ENCODE measurements around the gene PAPSS2. TPM values are rescaled to one million over a fixed set of nuclear protein-coding genes. Genes with fewer than 3 reads are reported as not detected.

The PAPSS2 gene
- total RNA-seq, 4 donors from 2014 or later = 17.3 to 117 (median 88.4) TPM

- 86 to 92% methylated on average over 2 to 7 of the region's 7 CpGs for WGBS, 2 donors (ENCODE audit: low coverage in 1 of 2)
- TF ChIP-seq EP300 (IDR thresholded peaks at IDR 0.05; ENCODE audit: low read depth) (no peak), POLR2AphosphoS5 (IDR thresholded peaks at IDR 0.05) (no peak), CTCF (IDR thresholded peaks at IDR 0.05) (no peak), POLR2A (IDR thresholded peaks at IDR 0.05) (no peak)
- Histone ChIP-seq H3K27ac (no peak overlapping the region), H3K36me3 (no peaks in the 10 kb centered on the region), H3K27me3 (no peaks in the 10 kb centered on the region), H3K4me3 (no peak overlapping the region), H3K9me3 (peaks cover 0 to 4% of the 10 kb centered on the region in 2 donors), H3K4me1 (no peaks in the 10 kb centered on the region)
- no peak for DNase-seq
- in situ Hi-C loops (cut with MboI; ENCODE audit: low pct_ligation_motif_present in 1 of 4, low pct_unique_long_range_greater_than_20kb in 1 of 4, low sequenced_read_pairs in 3 of 4) = no loop called here
- intact Hi-C loops (cut with DNase I; ENCODE audit: low total_unique reads) = no loop called here
Measured at GRCh38 chr10:87630171-87630570, 29.5 kb upstream of the PAPSS2 start.

GRCh38 chr10:87632454-87632853 lies 27.2 kb upstream of the PAPSS2 start:
- in situ Hi-C loops (cut with MboI; ENCODE audit: low pct_ligation_motif_present in 1 of 4, low pct_unique_long_range_greater_than_20kb in 1 of 4, low sequenced_read_pairs in 3 of 4) (no loop called here), intact Hi-C loops (cut with DNase I; ENCODE audit: low total_unique reads) (no loop called here)
- DNase-seq = no peak

GRCh38 chr10:87634311-87634710 lies 25.4 kb upstream of the PAPSS2 start:
- in situ Hi-C loops (cut with MboI; ENCODE audit: low pct_ligation_motif_present in 1 of 4, low pct_unique_long_range_greater_than_20kb in 1 of 4, low sequenced_read_pairs in 3 of 4) (no loop called here), intact Hi-C loops (cut with DNase I; ENCODE audit: low total_unique reads) (no loop called here)
- H3K36me3 ChIP-seq = no peaks in the 10 kb centered on the region
- TF ChIP-seq POLR2AphosphoS5 (IDR thresholded peaks at IDR 0.05) = no peak
- no peak for TF ChIP-seq EP300 (IDR thresholded peaks at IDR 0.05; ENCODE audit: low read depth)
- no peak for TF ChIP-seq POLR2A (IDR thresholded peaks at IDR 0.05)
- TF ChIP-seq CTCF (IDR thresholded peaks at IDR 0.05) = no peak
- WGBS, 2 donors (ENCODE audit: low coverage in 1 of 2) = 96% methylated on average over 2 of the region's 2 CpGs
- H3K4me3 ChIP-seq = no peak overlapping the region
- H3K9me3 ChIP-seq = peaks cover 0 to 4% of the 10 kb centered on the region in 2 donors
- H3K27ac ChIP-seq = no peak overlapping the region
- H3K27me3 ChIP-seq = no peaks in the 10 kb centered on the region
- DNase-seq = no peak
- no peaks in the 10 kb centered on the region for H3K4me1 ChIP-seq

More at GRCh38 chr10:87632454-87632853, 27.2 kb upstream of the PAPSS2 start:
- 66% methylated on average over 4 of the region's 4 CpGs for WGBS, 2 donors (ENCODE audit: low coverage in 1 of 2)
- Histone ChIP-seq H3K27me3 (no peaks in the 10 kb centered on the region), H3K36me3 (no peaks in the 10 kb centered on the region), H3K27ac (no peak overlapping the region), H3K4me3 (no peak overlapping the region), H3K9me3 (peaks cover 0 to 4% of the 10 kb centered on the region in 2 donors), H3K4me1 (no peaks in the 10 kb centered on the region)
- TF ChIP-seq EP300 (IDR thresholded peaks at IDR 0.05; ENCODE audit: low read depth) (no peak), CTCF (IDR thresholded peaks at IDR 0.05) (no peak), POLR2A (IDR thresholded peaks at IDR 0.05) (no peak), POLR2AphosphoS5 (IDR thresholded peaks at IDR 0.05) (no peak)

- Histone ChIP-seq H3K9me3 (peaks cover 0 to 4% of the 10 kb centered on the region in 2 donors), H3K4me1 (no peaks in the 10 kb centered on the region), H3K4me3 (no peak overlapping the region), H3K36me3 (no peaks in the 10 kb centered on the region), H3K27ac (no peak overlapping the region), H3K27me3 (no peaks in the 10 kb centered on the region)
- DNase-seq = no peak
- intact Hi-C loops (cut with DNase I; ENCODE audit: low total_unique reads) (no loop called here), in situ Hi-C loops (cut with MboI; ENCODE audit: low pct_ligation_motif_present in 1 of 4, low pct_unique_long_range_greater_than_20kb in 1 of 4, low sequenced_read_pairs in 3 of 4) (no loop called here)
- 49 to 52% methylated on average over 2 to 5 of the region's 5 CpGs for WGBS, 2 donors (ENCODE audit: low coverage in 1 of 2)
- no peak for TF ChIP-seq POLR2AphosphoS5 (IDR thresholded peaks at IDR 0.05)
- TF ChIP-seq CTCF (IDR thresholded peaks at IDR 0.05) = no peak
- no peak for TF ChIP-seq POLR2A (IDR thresholded peaks at IDR 0.05)
- TF ChIP-seq EP300 (IDR thresholded peaks at IDR 0.05; ENCODE audit: low read depth) = no peak
Measured at GRCh38 chr10:87635498-87636312, 24.0 kb upstream of the PAPSS2 start.

Measured in transverse colon (tissue), 4 donors.